ENCODE results near the gene RPL12.
"Not testable (repeated sequence)": the region's sequence is repeated elsewhere in the genome, so short reads cannot be mapped to it uniquely, and the experiment has no call there.

The RPL12 gene

GRCh38 chr9:127485995-127486394 lies 34.8 kb upstream of the RPL12 start:
- Mint-ChIP-seq H3K9me3 (no peaks in the 10 kb centered on the region), H3K36me3 (ENCODE audit: low read depth) (peaks cover 24% of the 10 kb centered on the region), H3K4me3 (no peak overlapping the region), H3K4me1 (ENCODE audit: low read depth) (no peaks in the 10 kb centered on the region), H3K27ac (no peak overlapping the region), H3K27me3 (no peaks in the 10 kb centered on the region)

GRCh38 chr9:127482662-127483061 lies 31.5 kb upstream of the RPL12 start:
- Mint-ChIP-seq H3K36me3 (ENCODE audit: low read depth) (peaks cover 31% of the 10 kb centered on the region), H3K9me3 (no peaks in the 10 kb centered on the region), H3K4me1 (ENCODE audit: low read depth) (no peaks in the 10 kb centered on the region), H3K27ac (no peak overlapping the region), H3K4me3 (no peak overlapping the region), H3K27me3 (no peaks in the 10 kb centered on the region)

GRCh38 chr9:127479507-127480081 lies 28.4 kb upstream of the RPL12 start:
- H3K36me3 Mint-ChIP-seq (ENCODE audit: low read depth), result peaks cover 26% of the 10 kb centered on the region
- H3K9me3 Mint-ChIP-seq, result no peaks in the 10 kb centered on the region
- H3K4me3 Mint-ChIP-seq, result no peak overlapping the region
- H3K4me1 Mint-ChIP-seq (ENCODE audit: low read depth), result no peaks in the 10 kb centered on the region
- no peaks in the 10 kb centered on the region for H3K27me3 Mint-ChIP-seq
- no peak overlapping the region for H3K27ac Mint-ChIP-seq

GRCh38 chr9:127474592-127474991 lies 23.4 kb upstream of the RPL12 start:
- Mint-ChIP-seq H3K27ac (no peak overlapping the region), H3K27me3 (no peaks in the 10 kb centered on the region), H3K36me3 (ENCODE audit: low read depth) (peaks cover 39% of the 10 kb centered on the region), H3K4me1 (ENCODE audit: low read depth) (no peaks in the 10 kb centered on the region), H3K9me3 (peaks cover 5% of the 10 kb centered on the region), H3K4me3 (no peak overlapping the region)

GRCh38 chr9:127473932-127474331 lies 22.7 kb upstream of the RPL12 start:
- H3K27ac Mint-ChIP-seq, result no peak overlapping the region
- peaks cover 41% of the 10 kb centered on the region for H3K36me3 Mint-ChIP-seq (ENCODE audit: low read depth)
- no peaks in the 10 kb centered on the region for H3K27me3 Mint-ChIP-seq
- no peak overlapping the region for H3K4me3 Mint-ChIP-seq
- H3K4me1 Mint-ChIP-seq (ENCODE audit: low read depth), result no peaks in the 10 kb centered on the region
- H3K9me3 Mint-ChIP-seq, result peaks cover 5% of the 10 kb centered on the region

- H3K27ac Mint-ChIP-seq, result no peak overlapping the region
- no peak overlapping the region for H3K4me3 Mint-ChIP-seq
- no peaks in the 10 kb centered on the region for H3K27me3 Mint-ChIP-seq
- H3K9me3 Mint-ChIP-seq, result peaks cover 5% of the 10 kb centered on the region
- peaks cover 41% of the 10 kb centered on the region for H3K36me3 Mint-ChIP-seq (ENCODE audit: low read depth)
- H3K4me1 Mint-ChIP-seq (ENCODE audit: low read depth), result no peaks in the 10 kb centered on the region
These were observed 22.3 kb upstream of the RPL12 start for GRCh38 chr9:127473501-127473900.

- no peak overlapping the region for H3K4me3 Mint-ChIP-seq
- H3K36me3 Mint-ChIP-seq (ENCODE audit: low read depth), result peaks cover 44% of the 10 kb centered on the region
- no peaks in the 10 kb centered on the region for H3K4me1 Mint-ChIP-seq (ENCODE audit: low read depth)
These were observed 19.5 kb upstream of the RPL12 start for GRCh38 chr9:127470662-127471061.

GRCh38 chr9:127467621-127468020 lies 16.4 kb upstream of the RPL12 start:
- Mint-ChIP-seq H3K36me3 (ENCODE audit: low read depth) (peaks cover 44% of the 10 kb centered on the region), H3K9me3 (peaks cover 5% of the 10 kb centered on the region), H3K27me3 (no peaks in the 10 kb centered on the region), H3K4me3 (no peak overlapping the region), H3K27ac (no peak overlapping the region), H3K4me1 (ENCODE audit: low read depth) (no peaks in the 10 kb centered on the region)

More at GRCh38 chr9:127470662-127471061, 19.5 kb upstream of the RPL12 start:
- no peaks in the 10 kb centered on the region for H3K27me3 Mint-ChIP-seq
- H3K9me3 Mint-ChIP-seq, result peaks cover 5% of the 10 kb centered on the region
- no peak overlapping the region for H3K27ac Mint-ChIP-seq

GRCh38 chr9:127466407-127466917 lies 15.3 kb upstream of the RPL12 start:
- not testable (repeated sequence) for H3K4me3 Mint-ChIP-seq; H3K4me1 Mint-ChIP-seq (ENCODE audit: low read depth); H3K9me3 Mint-ChIP-seq; H3K27me3 Mint-ChIP-seq; H3K27ac Mint-ChIP-seq
- peaks cover 52% of the 10 kb centered on the region for H3K36me3 Mint-ChIP-seq (ENCODE audit: low read depth)

- H3K9me3 Mint-ChIP-seq, result no peaks in the 10 kb centered on the region
- no peak overlapping the region for H3K4me3 Mint-ChIP-seq
- H3K4me1 Mint-ChIP-seq (ENCODE audit: low read depth), result no peaks in the 10 kb centered on the region
- H3K36me3 Mint-ChIP-seq (ENCODE audit: low read depth), result peaks cover 41% of the 10 kb centered on the region
- no peak overlapping the region for H3K27ac Mint-ChIP-seq
- no peaks in the 10 kb centered on the region for H3K27me3 Mint-ChIP-seq
These were observed 12.7 kb upstream of the RPL12 start for GRCh38 chr9:127463911-127464310.

GRCh38 chr9:127463382-127463781 lies 12.2 kb upstream of the RPL12 start:
- Mint-ChIP-seq H3K27ac (no peak overlapping the region), H3K27me3 (no peaks in the 10 kb centered on the region)

GRCh38 chr9:127458921-127459320 lies 7.7 kb upstream of the RPL12 start:
- no peak overlapping the region for H3K4me3 Mint-ChIP-seq
- no peak overlapping the region for H3K27ac Mint-ChIP-seq
- peaks cover 41% of the 10 kb centered on the region for H3K36me3 Mint-ChIP-seq (ENCODE audit: low read depth)
- no peaks in the 10 kb centered on the region for H3K27me3 Mint-ChIP-seq
- H3K9me3 Mint-ChIP-seq, result no peaks in the 10 kb centered on the region
- no peaks in the 10 kb centered on the region for H3K4me1 Mint-ChIP-seq (ENCODE audit: low read depth)

More at GRCh38 chr9:127463382-127463781, 12.2 kb upstream of the RPL12 start:
- H3K4me1 Mint-ChIP-seq (ENCODE audit: low read depth), result no peaks in the 10 kb centered on the region
- H3K9me3 Mint-ChIP-seq, result no peaks in the 10 kb centered on the region
- H3K4me3 Mint-ChIP-seq, result no peak overlapping the region
- H3K36me3 Mint-ChIP-seq (ENCODE audit: low read depth), result peaks cover 38% of the 10 kb centered on the region

- no peak overlapping the region for H3K4me3 Mint-ChIP-seq
- H3K4me1 Mint-ChIP-seq (ENCODE audit: low read depth), result peaks cover 5% of the 10 kb centered on the region
- H3K27me3 Mint-ChIP-seq, result no peaks in the 10 kb centered on the region
- H3K27ac Mint-ChIP-seq, result no peak overlapping the region
- peaks cover 33% of the 10 kb centered on the region for H3K36me3 Mint-ChIP-seq (ENCODE audit: low read depth)
- H3K9me3 Mint-ChIP-seq, result no peaks in the 10 kb centered on the region
These were observed 6.1 kb upstream of the RPL12 start for GRCh38 chr9:127457191-127457878.

GRCh38 chr9:127455324-127455992 lies 4.3 kb upstream of the RPL12 start:
- H3K4me3 Mint-ChIP-seq, result no peak overlapping the region
- H3K9me3 Mint-ChIP-seq, result no peaks in the 10 kb centered on the region
- H3K36me3 Mint-ChIP-seq (ENCODE audit: low read depth), result peaks cover 36% of the 10 kb centered on the region
- no peaks in the 10 kb centered on the region for H3K27me3 Mint-ChIP-seq
- no peak overlapping the region for H3K27ac Mint-ChIP-seq
- H3K4me1 Mint-ChIP-seq (ENCODE audit: low read depth), result peaks cover 13% of the 10 kb centered on the region

GRCh38 chr9:127452691-127453090 lies 1.5 kb upstream of the RPL12 start:
- no peaks in the 10 kb centered on the region for H3K9me3 Mint-ChIP-seq
- no peak overlapping the region for H3K27ac Mint-ChIP-seq
- H3K4me1 Mint-ChIP-seq (ENCODE audit: low read depth), result peaks cover 40% of the 10 kb centered on the region
- peaks cover 56% of the 10 kb centered on the region for H3K36me3 Mint-ChIP-seq (ENCODE audit: low read depth)
- no peaks in the 10 kb centered on the region for H3K27me3 Mint-ChIP-seq
- H3K4me3 Mint-ChIP-seq, result peak overlapping the region; percentile 97
